22Rv1 (cell line): ENCODE results near the gene CD6.

Experiments
- CTCF ChIP-seq: fragments of 450-650 bp; IDR thresholded peaks from 2 replicates; pipeline ENCODE4 v1.5.1; 2017; ENCODE audit warnings: mild to moderate bottlenecking
- ZFX ChIP-seq: fragments of 450-650 bp; IDR thresholded peaks from 2 replicates; pipeline ENCODE4 v1.6.1; 2017; ENCODE audit warnings: antibody characterized with exemption, borderline replicate concordance

DNA sequence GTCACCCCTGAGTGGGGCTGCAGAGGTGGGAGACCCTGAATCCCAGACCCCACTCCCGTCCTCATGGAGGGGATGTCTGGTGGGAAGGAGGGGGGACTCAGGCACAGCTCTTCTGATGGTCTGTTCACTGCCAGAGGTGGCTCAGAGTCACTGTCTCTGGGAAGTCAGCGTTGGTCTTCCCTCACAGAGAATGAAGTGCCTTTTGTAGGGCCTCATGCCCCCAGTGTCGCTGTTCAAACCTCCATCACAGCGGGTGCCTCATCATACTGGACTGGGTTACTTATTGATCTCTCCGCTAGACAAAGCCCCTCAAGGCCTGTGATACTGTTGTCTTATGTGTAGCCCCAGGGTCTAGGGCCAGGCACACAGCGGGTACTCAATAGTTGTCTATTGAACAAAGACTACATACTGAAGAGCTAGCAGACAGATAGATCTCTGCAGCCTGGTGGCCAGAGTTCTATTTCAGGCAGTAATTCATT, 41.3 kb downstream of the CD6 start:
- TF ChIP-seq CTCF = no peak
- no peak for TF ChIP-seq ZFX
